ENCODE data around the gene ATP6V0C.

The ATP6V0C gene

DNA sequence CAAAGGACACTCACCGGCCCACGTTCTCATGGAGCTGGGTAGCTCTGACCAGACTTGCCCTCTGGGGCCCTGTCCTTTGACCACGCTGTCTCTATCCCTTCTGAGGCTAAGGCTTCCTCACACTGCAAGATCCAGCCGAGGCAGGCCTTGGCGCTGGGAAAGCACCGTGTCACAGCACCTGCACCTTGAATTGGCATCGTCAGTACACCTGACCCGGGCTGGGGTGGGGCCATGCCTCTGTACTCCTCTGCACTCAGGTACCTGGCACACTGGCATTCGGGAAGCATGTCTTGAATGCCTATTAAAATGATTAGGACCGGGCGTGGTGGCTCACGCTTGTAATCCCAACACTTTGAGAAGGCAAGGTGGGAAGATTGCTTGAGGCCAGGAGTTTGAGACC is 32.8 kb upstream of the ATP6V0C start:
- no peak for TF ChIP-seq EZH2phosphoT487 (IDR thresholded peaks at IDR 0.05; ENCODE audit: borderline replicate concordance)
- no peak for TF ChIP-seq CTCF (conservative IDR thresholded peaks at IDR 0.05; ENCODE audit: low read length)
- H3K9ac ChIP-seq (ENCODE audit: low read depth, low read length, poor library complexity, severe bottlenecking) = no peak overlapping the region

GRCh38 chr16:2481676-2482075 is 32.1 kb upstream of the ATP6V0C start:
- no peaks in the 10 kb centered on the region for H3K9me3 ChIP-seq (ENCODE audit: insufficient read depth, low read depth, low read length)
- no peak overlapping the region for H3K4me2 ChIP-seq (ENCODE audit: low read depth, low read length, poor library complexity, severe bottlenecking)
- no peaks in the 10 kb centered on the region for H3F3A ChIP-seq (ENCODE audit: low read depth)
- H3K36me3 ChIP-seq (ENCODE audit: insufficient read depth, low read length) = no peaks in the 10 kb centered on the region
- no peaks in the 10 kb centered on the region for H3K27me3 ChIP-seq (ENCODE audit: insufficient read depth, low read length, poor library complexity, severe bottlenecking)
- TF ChIP-seq EZH2phosphoT487 (IDR thresholded peaks at IDR 0.05; ENCODE audit: borderline replicate concordance) (no peak), CTCF (conservative IDR thresholded peaks at IDR 0.05; ENCODE audit: low read length) (no peak)
- no peak overlapping the region for H3K4me3 ChIP-seq (ENCODE audit: low read length, poor library complexity, severe bottlenecking)
- no peaks in the 10 kb centered on the region for H4K20me1 ChIP-seq (ENCODE audit: insufficient read depth, low read length, poor library complexity, severe bottlenecking)
- no peak overlapping the region for H3K9ac ChIP-seq (ENCODE audit: low read depth, low read length, poor library complexity, severe bottlenecking)
- H3K4me1 ChIP-seq (ENCODE audit: insufficient read depth, low read length, poor library complexity, severe bottlenecking) = peaks cover 4% of the 10 kb centered on the region
- H2AFZ ChIP-seq (ENCODE audit: low read length) = no peak overlapping the region
- peaks cover 38% of the 10 kb centered on the region; the same call in 1 of the 2 replicates for H3K79me2 ChIP-seq (ENCODE audit: insufficient read depth, low read length)
- H3K9me2 ChIP-seq (replicated peaks; ENCODE audit: low read depth, low read length) = no peaks in the 10 kb centered on the region

More for the DNA sequence above, 32.8 kb upstream of the ATP6V0C start:
- H2AFZ ChIP-seq (ENCODE audit: low read length) = no peak overlapping the region
- H3K9me2 ChIP-seq (replicated peaks; ENCODE audit: low read depth, low read length) = no peaks in the 10 kb centered on the region
- no peaks in the 10 kb centered on the region for H3K9me3 ChIP-seq (ENCODE audit: insufficient read depth, low read depth, low read length)
- H3K4me2 ChIP-seq (ENCODE audit: low read depth, low read length, poor library complexity, severe bottlenecking) = no peak overlapping the region
- no peak overlapping the region for H3K4me3 ChIP-seq (ENCODE audit: low read length, poor library complexity, severe bottlenecking)
- H3F3A ChIP-seq (ENCODE audit: low read depth) = no peaks in the 10 kb centered on the region
- peaks cover 41% of the 10 kb centered on the region for H3K79me2 ChIP-seq (ENCODE audit: insufficient read depth, low read length)
- H4K20me1 ChIP-seq (ENCODE audit: insufficient read depth, low read length, poor library complexity, severe bottlenecking) = peaks cover 6% of the 10 kb centered on the region
- no peaks in the 10 kb centered on the region for H3K27me3 ChIP-seq (ENCODE audit: insufficient read depth, low read length, poor library complexity, severe bottlenecking)
- no peaks in the 10 kb centered on the region for H3K36me3 ChIP-seq (ENCODE audit: insufficient read depth, low read length)
- H3K4me1 ChIP-seq (ENCODE audit: insufficient read depth, low read length, poor library complexity, severe bottlenecking) = peaks cover 10% of the 10 kb centered on the region

DNA sequence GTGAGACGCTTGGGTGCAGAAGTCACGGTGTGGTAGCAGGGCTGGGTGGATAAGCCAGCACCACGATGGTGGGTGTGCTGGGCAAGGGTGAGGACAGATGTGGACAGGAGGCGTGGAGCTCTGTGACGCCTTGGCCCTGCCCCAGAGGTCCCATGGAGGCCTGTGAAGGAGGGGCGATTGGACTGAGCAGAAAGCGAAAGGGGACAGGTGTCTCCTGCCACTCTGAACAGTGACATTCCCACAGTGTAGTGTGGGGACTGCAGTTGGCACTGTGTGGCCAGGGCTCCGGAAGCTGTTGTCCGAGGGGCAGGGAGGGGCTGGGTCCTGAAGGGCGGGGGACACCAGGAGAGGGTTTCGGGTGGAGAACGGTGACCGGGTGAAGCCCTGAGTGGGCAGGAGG is 31.5 kb upstream of the ATP6V0C start:
- H3K27me3 ChIP-seq (ENCODE audit: insufficient read depth, low read length, poor library complexity, severe bottlenecking) = no peaks in the 10 kb centered on the region
- no peaks in the 10 kb centered on the region for H3F3A ChIP-seq (ENCODE audit: low read depth)
- no peaks in the 10 kb centered on the region for H3K9me3 ChIP-seq (ENCODE audit: insufficient read depth, low read depth, low read length)
- peaks cover 32% of the 10 kb centered on the region; the same call in 1 of the 2 replicates for H3K79me2 ChIP-seq (ENCODE audit: insufficient read depth, low read length)
- peaks cover 3% of the 10 kb centered on the region for H3K4me1 ChIP-seq (ENCODE audit: insufficient read depth, low read length, poor library complexity, severe bottlenecking)
- no peak overlapping the region for H3K4me2 ChIP-seq (ENCODE audit: low read depth, low read length, poor library complexity, severe bottlenecking)
- H3K4me3 ChIP-seq (ENCODE audit: low read length, poor library complexity, severe bottlenecking) = no peak overlapping the region
- no peaks in the 10 kb centered on the region for H4K20me1 ChIP-seq (ENCODE audit: insufficient read depth, low read length, poor library complexity, severe bottlenecking)
- no peaks in the 10 kb centered on the region for H3K9me2 ChIP-seq (replicated peaks; ENCODE audit: low read depth, low read length)
- no peak overlapping the region for H2AFZ ChIP-seq (ENCODE audit: low read length)
- TF ChIP-seq CTCF (conservative IDR thresholded peaks at IDR 0.05; ENCODE audit: low read length) (no peak), EZH2phosphoT487 (IDR thresholded peaks at IDR 0.05; ENCODE audit: borderline replicate concordance) (no peak)
- no peak overlapping the region for H3K9ac ChIP-seq (ENCODE audit: low read depth, low read length, poor library complexity, severe bottlenecking)
- no peaks in the 10 kb centered on the region for H3K36me3 ChIP-seq (ENCODE audit: insufficient read depth, low read length)
